OCI-LY7 (cell line): ENCODE measurements around the gene ZNFX1. TPM values are rescaled to one million over a fixed set of nuclear protein-coding genes. Genes with fewer than 3 reads are reported as not detected.

Experiments used
- BruUV-seq: library from RNA; stranded (reverse); fragments of 400-500 nt; replicated peaks from 2 replicates; lab custom pipeline; 2021; lab: Mats Ljungman, UMichigan
- CTCF ChIA-PET: fragments of 300-600 bp; sonication (Branson Sonifier 250); formaldehyde crosslinking; loops from one replicate; lab custom pipeline; 2022; ENCODE audit warnings: antibody characterized with exemption; ENCODE audit not compliant: unreplicated experiment; lab: Charles Lee
- POLR2A ChIA-PET: fragments of 300-600 bp; sonication (Branson Sonifier 250); formaldehyde crosslinking; loops from one replicate; lab custom pipeline; 2022; ENCODE audit warnings: antibody characterized with exemption; lab: Charles Lee
- DNase-seq: peaks from one replicate; pipeline ENCODE4 v3.0.0-alpha.2; 2015; ENCODE audit warnings: low spot score
- H2AFZ ChIP-seq: fragments of 200-600 bp; sonication (generic), shearing (Covaris generic); 2 replicates; pipeline ENCODE4 v1.6.1; 2014; ENCODE audit warnings: mild to moderate bottlenecking, antibody characterized with exemption, low read length, moderate library complexity
- H3K27ac ChIP-seq: fragments of 200-600 bp; sonication (generic); 2 replicates; pipeline ENCODE4 v1.5.1; 2014; ENCODE audit warnings: mixed run types, low read depth, mild to moderate bottlenecking, moderate library complexity, low read length, inconsistent platforms; ENCODE audit not compliant: poor library complexity, severe bottlenecking
- H3K36me3 ChIP-seq: fragments of 200-600 bp; sonication (generic); 2 replicates; pipeline ENCODE4 v1.6.1; 2014; ENCODE audit warnings: mild to moderate bottlenecking, antibody characterized with exemption, low read length, moderate library complexity, mixed read lengths; ENCODE audit not compliant: insufficient read depth
- H3K4me1 ChIP-seq: fragments of 200-600 bp; sonication (generic); 2 replicates; pipeline ENCODE4 v1.5.1; 2014; ENCODE audit warnings: mild to moderate bottlenecking, low read length; ENCODE audit not compliant: insufficient read depth, poor library complexity, severe bottlenecking
- H3K4me2 ChIP-seq: fragments of 200-600 bp; sonication (generic); 2 replicates; pipeline ENCODE4 v1.6.1; 2014; ENCODE audit warnings: mild to moderate bottlenecking, low read length
- H3K4me3 ChIP-seq: fragments of 200-600 bp; sonication (generic); 2 replicates; pipeline ENCODE4 v1.5.1; 2014; ENCODE audit warnings: mild to moderate bottlenecking, low read depth, low read length; ENCODE audit not compliant: poor library complexity, severe bottlenecking
- H3K79me2 ChIP-seq: fragments of 200-600 bp; sonication (generic); 2 replicates; pipeline ENCODE4 v1.6.1; 2016; ENCODE audit warnings: low read depth, mild to moderate bottlenecking, low read length, moderate library complexity, mixed read lengths; ENCODE audit not compliant: insufficient read depth
- H3K9me2 ChIP-seq: fragments of 200-600 bp; sonication (generic); 2 replicates; pipeline ENCODE4 v1.6.1; 2016; ENCODE audit warnings: mild to moderate bottlenecking, low read length, mixed read lengths; ENCODE audit not compliant: insufficient read depth
- H3K9me3 ChIP-seq: fragments of 200-600 bp; sonication (generic); 2 replicates; pipeline ENCODE4 v1.6.1; 2014; ENCODE audit warnings: mild to moderate bottlenecking, mixed run types, low read length, mixed read lengths
- H4K20me1 ChIP-seq: fragments of 200-600 bp; sonication (generic); 2 replicates; pipeline ENCODE4 v1.6.1; 2014; ENCODE audit warnings: mild to moderate bottlenecking, antibody characterized with exemption, low read length, moderate library complexity, mixed read lengths; ENCODE audit not compliant: insufficient read depth
- EZH2phosphoT487 ChIP-seq: fragments of 200-600 bp; sonication (generic); IDR thresholded peaks from 2 replicates; pipeline ENCODE4 v1.6.1; 2018; ENCODE audit warnings: low read depth, borderline replicate concordance, mild to moderate bottlenecking, mixed run types, antibody characterized with exemption, low read length, moderate library complexity, mixed read lengths
- intact Hi-C: fragments of 100-400 bp; cut with micrococcal nuclease; formaldehyde crosslinking; loops from one replicate; pipeline ENCODE4 v1.10.0; 2022; ENCODE audit not compliant: unreplicated experiment
- total RNA-seq, 2 experiments: library from RNA; depleted of rRNA in 1 of 2; stranded (reverse); fragments of >200 nt in 1 of 2; shearing (Covaris generic) in 1 of 2; gene quantifications; 2 replicates each; pipeline ENCODE4 v1.2.3, GENCODE V29; 2014 to 2022
- TF ChIP-seq, protein P1 (sequence below): fragments of 200-600 bp; sonication (generic); conservative IDR thresholded peaks from 2 replicates; pipeline ENCODE4 v1.5.1; 2014; ENCODE audit warnings: mild to moderate bottlenecking, antibody characterized with exemption, low read length, moderate library complexity, mixed read lengths

Gene ZNFX1
- total RNA-seq, 2 experiments from 2014 or later = 15.1 to 17.6 TPM

DNA sequence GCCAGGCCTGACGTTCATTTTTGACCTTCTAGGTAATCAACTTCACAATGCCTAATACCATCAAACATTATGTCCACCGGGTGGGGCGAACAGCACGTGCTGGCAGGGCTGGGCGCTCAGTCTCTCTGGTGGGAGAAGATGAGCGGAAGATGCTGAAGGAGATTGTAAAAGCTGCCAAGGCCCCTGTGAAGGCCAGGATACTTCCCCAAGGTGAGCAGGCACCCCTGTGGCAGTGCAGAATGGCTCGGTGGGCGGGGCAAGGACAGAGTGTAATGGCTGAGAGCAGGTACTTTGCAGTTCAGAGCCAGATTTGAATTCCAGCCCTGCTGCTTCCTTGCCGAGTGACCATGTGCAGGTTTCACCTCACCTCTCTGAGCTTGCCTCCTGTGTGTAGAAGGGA lies 41.6 kb downstream of the ZNFX1 start:
- Histone ChIP-seq H4K20me1 (no peaks in the 10 kb centered on the region), H3K4me3 (no peak overlapping the region), H2AFZ (no peak overlapping the region), H3K79me2 (no peaks in the 10 kb centered on the region), H3K4me2 (no peak overlapping the region), H3K9me2 (no peaks in the 10 kb centered on the region), H3K9me3 (no peaks in the 10 kb centered on the region), H3K36me3 (peaks cover 92% of the 10 kb centered on the region), H3K4me1 (no peaks in the 10 kb centered on the region), H3K27ac (no peak overlapping the region)
- TF ChIP-seq, protein P1, sequence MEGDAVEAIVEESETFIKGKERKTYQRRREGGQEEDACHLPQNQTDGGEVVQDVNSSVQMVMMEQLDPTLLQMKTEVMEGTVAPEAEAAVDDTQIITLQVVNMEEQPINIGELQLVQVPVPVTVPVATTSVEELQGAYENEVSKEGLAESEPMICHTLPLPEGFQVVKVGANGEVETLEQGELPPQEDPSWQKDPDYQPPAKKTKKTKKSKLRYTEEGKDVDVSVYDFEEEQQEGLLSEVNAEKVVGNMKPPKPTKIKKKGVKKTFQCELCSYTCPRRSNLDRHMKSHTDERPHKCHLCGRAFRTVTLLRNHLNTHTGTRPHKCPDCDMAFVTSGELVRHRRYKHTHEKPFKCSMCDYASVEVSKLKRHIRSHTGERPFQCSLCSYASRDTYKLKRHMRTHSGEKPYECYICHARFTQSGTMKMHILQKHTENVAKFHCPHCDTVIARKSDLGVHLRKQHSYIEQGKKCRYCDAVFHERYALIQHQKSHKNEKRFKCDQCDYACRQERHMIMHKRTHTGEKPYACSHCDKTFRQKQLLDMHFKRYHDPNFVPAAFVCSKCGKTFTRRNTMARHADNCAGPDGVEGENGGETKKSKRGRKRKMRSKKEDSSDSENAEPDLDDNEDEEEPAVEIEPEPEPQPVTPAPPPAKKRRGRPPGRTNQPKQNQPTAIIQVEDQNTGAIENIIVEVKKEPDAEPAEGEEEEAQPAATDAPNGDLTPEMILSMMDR = no peak
- TF ChIP-seq EZH2phosphoT487 = no peak
- ChIA-PET POLR2A (interaction anchor here (0.6 kb wide), 1 partner anchor 1805 kb away, joined by 3 read pairs; no protein-coding TSS in a partner anchor), CTCF (interaction anchor here (1.4 kb wide), 1 partner anchor 31 kb away, joined by 3 read pairs; no protein-coding TSS in a partner anchor)
- intact Hi-C loops = no loop called here
- no peak for DNase-seq
- no TSS peak for BruUV-seq

DNA sequence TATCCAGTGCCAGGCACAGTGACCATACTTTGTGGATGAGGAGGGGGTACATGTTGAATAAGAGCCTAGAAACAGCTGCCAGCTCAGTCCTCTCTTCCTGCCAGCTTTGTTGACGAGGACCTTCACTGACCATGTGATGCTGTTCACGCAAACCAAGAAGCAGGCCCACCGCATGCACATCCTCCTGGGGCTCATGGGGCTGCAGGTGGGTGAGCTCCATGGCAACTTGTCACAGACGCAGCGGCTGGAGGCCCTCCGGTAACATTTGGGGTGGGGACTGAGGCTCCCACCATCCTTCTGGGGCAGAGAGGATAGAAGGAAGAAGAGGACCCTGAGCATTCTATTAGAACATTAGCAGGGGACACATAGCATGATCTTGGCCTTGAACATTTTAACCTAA lies 43.0 kb downstream of the ZNFX1 start:
- no TSS peak for BruUV-seq
- no peaks in the 10 kb centered on the region for H3K9me3 ChIP-seq
- intact Hi-C loops = no loop called here

GRCh38 chr20:49233226-49233625 lies 44.6 kb downstream of the ZNFX1 start:
- no peaks in the 10 kb centered on the region for H4K20me1 ChIP-seq
- ChIA-PET POLR2A (no interaction called here), CTCF (no interaction called here)
- intact Hi-C loops = no loop called here
- peaks cover 92% of the 10 kb centered on the region for H3K36me3 ChIP-seq
- BruUV-seq = no TSS peak
- no peak overlapping the region for H3K4me2 ChIP-seq
- no peak overlapping the region for H3K27ac ChIP-seq
- TF ChIP-seq, protein P1 = no peak
- TF ChIP-seq EZH2phosphoT487 = no peak
- H2AFZ ChIP-seq = no peak overlapping the region
- H3K9me2 ChIP-seq = no peaks in the 10 kb centered on the region
- H3K79me2 ChIP-seq = no peaks in the 10 kb centered on the region
- H3K4me1 ChIP-seq = peaks cover 6% of the 10 kb centered on the region
- H3K4me3 ChIP-seq = no peak overlapping the region
- no peaks in the 10 kb centered on the region for H3K9me3 ChIP-seq
- no peak for DNase-seq

More for the DNA sequence above, 43.0 kb downstream of the ZNFX1 start:
- Histone ChIP-seq H2AFZ (no peak overlapping the region), H3K4me3 (no peak overlapping the region), H3K79me2 (no peaks in the 10 kb centered on the region), H3K36me3 (peaks cover 92% of the 10 kb centered on the region), H3K9me2 (no peaks in the 10 kb centered on the region), H3K4me1 (peaks cover 6% of the 10 kb centered on the region), H3K4me2 (no peak overlapping the region), H3K27ac (no peak overlapping the region), H4K20me1 (no peaks in the 10 kb centered on the region)
- ChIA-PET POLR2A (no interaction called here), CTCF (no interaction called here)
- no peak for DNase-seq
- no peak for TF ChIP-seq EZH2phosphoT487
- TF ChIP-seq, protein P1 = no peak
